ENCODE results near the gene CCNQ.

Gene CCNQ

GRCh38 chrX:153571534-153571908 is 27.4 kb downstream of the CCNQ start:
- no peak for DNase-seq

- peak; percentile 11 to 41 for DNase-seq
These were observed 29.5 kb downstream of the CCNQ start for GRCh38 chrX:153569475-153569874.

DNA sequence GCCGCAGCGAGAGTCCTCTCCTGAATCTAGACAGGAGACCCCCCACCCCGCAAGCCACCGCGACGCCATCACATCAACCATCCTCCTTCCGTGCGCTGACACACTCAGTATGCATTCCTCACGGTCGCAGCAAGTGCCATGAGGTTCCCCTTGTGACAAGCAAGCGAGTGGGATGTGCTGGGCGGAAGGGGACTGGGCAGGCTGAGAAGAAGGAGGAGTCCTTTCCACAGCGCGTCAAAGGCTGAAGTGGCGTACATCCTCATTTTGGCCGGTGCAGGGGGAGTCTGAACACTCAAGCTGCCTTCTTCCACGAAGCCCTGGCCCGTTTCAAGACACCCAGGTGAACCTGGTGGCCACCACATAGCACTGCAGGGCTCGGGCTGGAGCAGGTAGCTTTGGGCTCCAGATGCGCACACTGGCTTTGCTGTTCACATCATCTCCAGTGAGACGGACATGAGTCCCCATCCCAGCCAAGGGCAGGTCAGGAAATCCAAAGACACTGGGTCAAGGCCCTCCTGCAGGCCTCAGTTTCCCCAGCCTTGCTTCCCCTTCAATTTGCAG is 30.4 kb downstream of the CCNQ start:
- DNase-seq, result peak; percentile 15 to 55

DNA sequence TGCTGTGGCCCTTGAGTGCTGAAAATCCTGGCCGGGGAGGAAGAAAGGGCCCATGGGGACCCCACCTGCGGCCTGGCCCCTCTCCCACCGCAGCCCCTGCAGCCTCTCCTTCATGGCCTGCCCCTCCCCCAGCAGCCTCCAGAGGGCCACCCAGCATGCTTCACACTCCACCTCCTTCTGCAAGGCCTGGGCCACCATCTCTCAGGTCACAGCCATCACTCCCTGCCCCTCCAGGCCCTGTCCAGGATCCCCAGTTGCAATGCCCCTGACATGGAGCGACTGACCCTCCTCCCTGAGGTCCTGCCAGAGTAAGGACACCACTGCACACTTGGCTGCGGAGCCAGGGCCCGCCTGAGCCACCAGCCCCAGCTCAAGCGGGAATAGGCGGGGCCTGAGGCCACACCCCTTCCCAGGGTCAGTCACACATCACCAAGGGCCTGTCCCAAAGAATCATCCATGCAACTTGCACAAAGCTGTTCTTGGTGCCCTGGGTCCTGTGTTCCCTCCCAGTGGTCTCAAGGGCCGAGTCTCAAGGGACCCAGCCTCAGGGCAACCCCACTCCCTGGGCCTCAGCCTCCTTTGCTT is 32.9 kb downstream of the CCNQ start:
- DNase-seq, result no peak

GRCh38 chrX:153564047-153564606 is 34.8 kb downstream of the CCNQ start:
- no peak for DNase-seq

- no peak for DNase-seq
These were observed 36.4 kb downstream of the CCNQ start for GRCh38 chrX:153562546-153562945.

- DNase-seq, result no peak
These were observed 37.6 kb downstream of the CCNQ start for GRCh38 chrX:153561337-153561736.

DNA sequence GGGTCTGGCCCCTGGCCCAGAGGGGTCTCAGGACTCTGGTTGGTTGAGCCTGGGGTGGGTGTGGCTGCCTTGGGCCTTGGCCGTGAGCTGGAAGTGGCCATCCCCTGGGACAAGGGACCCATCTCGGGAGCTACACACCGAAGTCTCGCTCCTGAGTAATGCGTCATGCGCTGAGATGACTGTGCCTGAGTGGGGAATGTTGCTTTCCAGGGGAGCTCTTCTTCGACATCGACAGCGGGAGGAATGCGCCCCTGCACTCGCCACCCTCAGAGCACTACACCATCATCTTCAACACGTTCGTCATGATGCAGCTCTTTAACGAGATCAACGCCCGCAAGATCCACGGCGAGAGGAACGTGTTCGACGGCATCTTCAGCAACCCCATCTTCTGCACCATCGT is 38.5 kb downstream of the CCNQ start:
- DNase-seq, result no peak

DNA sequence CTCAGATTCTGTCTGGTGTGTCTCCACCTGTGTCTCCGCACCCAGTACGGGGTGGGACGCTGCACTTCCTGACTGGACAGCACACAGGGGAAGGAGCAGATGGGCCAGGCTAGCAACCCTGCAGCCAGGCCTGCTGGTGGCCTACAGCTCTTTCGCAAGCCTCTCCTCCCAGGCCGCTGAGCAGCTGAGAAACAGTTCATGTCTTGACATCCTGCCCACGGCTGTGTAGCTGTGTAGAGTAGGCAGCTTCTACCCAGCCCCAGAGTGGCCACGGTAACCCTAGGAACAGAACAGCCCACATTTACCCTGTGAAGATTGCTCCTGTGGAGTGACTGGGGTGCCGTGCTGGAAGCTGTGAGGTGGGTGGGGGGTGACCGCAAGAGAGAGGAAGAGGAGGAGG is 38.9 kb downstream of the CCNQ start:
- peak; percentile 43 to 82 for DNase-seq

DNA sequence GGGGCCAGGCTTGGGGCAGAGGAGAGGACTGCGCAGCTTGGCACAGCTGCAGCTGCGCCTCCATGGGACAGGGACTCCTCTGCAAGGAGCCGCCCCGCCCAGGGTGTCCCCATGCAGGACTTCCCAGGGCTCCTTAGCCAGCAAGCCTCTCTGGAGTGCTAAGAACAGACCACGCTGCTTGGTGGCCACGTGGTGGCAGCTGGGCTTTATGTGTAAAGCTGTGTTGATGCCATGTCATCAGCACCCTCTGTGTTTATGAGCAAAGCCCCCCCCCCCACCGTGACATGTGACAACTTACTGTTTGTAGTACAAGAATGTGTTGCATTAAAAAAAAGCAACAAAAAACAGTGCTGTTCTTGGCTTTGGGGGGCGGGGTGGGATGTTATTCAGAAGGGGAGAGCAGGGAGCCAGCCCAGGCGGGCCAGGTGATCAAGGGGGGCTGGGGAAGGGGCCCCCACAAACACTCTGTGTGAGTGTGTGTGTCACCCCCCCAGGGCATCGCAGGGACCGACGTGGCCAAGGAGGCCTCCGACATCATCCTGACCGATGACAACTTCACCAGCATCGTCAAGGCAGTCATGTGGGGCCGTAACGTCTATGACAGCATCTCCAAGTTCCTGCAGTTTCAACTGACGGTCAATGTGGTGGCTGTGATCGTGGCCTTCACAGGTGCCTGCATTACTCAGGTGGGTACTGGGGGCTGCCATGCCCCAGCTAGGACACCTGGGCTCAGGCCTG is 41.2 kb downstream of the CCNQ start:
- no peak for DNase-seq

GRCh38 chrX:153556767-153557166 is 42.2 kb downstream of the CCNQ start:
- no peak for DNase-seq

DNA sequence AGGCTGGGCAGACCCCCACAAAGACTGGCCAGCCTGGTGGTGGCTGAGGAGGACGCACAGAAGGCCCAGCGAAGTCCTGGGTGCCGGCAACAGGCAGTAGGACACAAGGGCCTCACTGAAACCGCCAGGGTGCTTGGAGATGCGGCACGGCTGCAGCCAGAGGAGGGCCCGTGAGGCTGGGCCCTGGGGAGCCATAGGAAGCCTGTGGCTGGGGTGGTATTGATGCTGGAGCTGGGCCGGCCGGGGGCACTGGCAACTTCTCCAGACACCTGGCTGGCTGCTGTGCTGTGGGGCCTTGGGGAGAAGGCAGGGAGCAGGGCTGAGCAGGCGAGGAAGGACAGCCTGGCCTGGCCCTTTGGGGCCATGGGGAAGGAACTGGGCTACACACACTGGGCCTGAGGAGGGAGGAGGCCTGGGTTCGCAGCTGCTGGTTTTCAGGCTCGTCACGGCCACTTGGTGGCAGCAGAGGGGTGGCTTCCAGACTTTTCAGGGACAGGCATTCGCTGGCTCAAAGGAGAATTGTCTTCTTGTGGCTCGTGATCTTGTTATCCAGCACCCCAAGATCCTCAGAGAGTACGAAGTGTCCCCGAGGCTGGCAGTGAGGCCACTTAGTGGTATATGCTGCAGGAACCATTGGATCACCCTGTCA is 44.3 kb downstream of the CCNQ start:
- DNase-seq, result peak; percentile 30 to 68

- no peak for DNase-seq
These were observed 47.8 kb downstream of the CCNQ start for GRCh38 chrX:153551135-153551534.

- DNase-seq, result no peak
These were observed 49.1 kb downstream of the CCNQ start for GRCh38 chrX:153549807-153550206.

GRCh38 chrX:153549231-153549630 is 49.7 kb downstream of the CCNQ start:
- no peak for DNase-seq

DNA sequence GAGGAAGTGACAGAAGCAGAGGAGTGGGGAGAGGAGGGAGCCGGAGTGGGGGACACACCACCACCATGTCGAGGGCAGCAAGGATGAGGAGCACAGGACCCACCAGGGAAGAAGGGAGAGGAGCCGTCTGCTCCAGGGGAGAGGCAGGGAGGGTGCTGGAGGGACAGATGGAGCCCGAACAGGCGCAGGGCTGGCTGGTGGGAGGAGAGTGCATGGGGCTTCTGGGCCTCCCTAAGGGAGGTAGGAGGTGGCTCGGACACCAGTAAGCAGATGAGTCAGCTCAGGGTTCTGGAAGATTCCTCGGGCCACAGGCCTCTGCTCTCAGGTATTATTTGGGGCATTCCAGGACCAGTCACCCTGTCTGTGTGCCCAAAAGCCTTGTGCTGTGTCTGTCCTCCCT is 51.7 kb downstream of the CCNQ start:
- no peak for DNase-seq

DNA sequence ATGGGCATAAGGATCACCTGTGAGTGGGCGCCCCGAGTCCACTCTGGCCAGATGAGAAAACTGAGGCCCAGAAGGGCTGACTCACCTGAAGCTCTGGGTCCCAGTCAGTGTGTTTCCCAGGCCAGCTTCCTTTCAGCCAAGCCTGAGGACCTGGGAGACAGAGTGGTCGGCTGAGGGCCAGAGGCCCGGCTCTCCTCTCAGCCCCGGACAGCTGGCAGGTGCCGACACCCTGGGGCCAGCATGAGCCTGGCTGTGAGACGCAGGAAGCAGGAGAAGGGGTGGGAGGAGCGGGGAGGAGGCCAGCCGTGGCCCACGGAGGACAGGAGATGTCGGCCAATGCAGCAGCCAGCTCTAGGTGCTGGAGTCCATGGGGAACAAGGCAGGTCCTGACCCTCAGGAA is 52.6 kb downstream of the CCNQ start:
- DNase-seq, result no peak

DNA sequence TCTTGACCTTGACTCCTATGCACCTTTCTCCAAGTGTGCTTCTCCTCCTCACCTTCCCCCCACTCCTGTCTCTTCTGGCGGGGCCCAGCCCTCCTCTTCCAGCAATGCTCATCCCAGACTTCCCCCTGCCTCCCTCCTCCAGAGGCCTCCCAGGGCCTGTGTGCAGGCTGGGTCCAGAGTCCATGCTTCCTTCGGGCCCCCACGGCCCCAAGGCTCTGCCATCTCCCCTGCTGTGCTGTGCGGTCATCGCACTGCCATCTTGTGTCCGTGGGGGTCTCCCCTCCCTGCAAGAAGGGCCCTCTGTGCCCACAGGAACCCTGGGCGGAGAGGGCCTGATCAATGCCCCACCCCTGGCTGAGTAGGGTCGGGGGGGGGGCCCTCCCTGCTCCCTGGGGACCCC is 54.2 kb downstream of the CCNQ start:
- DNase-seq, result no peak

GRCh38 chrX:153539979-153540358 is 59.0 kb downstream of the CCNQ start:
- no peak for DNase-seq

DNA sequence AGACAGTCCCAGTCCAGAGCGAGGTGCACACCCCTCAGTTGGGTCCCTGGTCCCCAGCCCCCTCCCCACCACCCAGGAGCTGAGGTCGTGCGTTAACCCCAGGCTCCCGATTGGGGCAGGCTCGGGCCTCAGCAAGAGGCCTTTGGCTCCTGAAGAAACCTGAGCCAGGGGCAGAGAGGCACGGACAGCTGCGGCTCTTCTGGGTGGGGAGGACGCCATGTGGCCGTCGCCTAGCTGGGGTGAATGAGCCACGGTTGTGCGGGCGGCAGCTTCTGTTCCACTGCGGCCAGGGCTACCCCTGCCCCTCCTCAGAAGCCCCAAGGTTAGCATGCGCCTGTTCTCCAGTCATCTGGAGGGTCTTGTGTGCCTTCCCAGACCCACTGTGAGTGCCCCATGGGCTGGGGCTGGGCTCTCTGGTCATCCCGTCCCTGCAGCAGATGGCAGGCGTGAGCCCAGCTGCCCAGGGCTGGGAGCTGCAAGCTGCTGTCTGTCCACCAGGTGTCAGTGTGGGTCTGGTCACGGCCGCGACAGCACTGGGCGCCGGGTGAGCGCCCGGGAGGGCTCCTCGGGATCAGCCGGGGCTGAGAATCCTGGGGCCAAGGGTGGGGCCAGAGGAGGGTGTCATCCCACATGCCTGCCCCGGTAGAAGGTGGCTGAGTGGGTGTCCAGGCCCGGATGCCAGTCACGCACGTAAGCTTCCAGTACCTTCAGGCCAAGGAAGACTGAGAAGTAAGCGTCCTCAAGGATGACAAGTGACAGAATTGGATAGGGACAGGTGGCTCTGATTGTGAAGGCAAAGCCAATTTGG is 59.6 kb downstream of the CCNQ start:
- peak; percentile 40 to 68 for DNase-seq

DNA sequence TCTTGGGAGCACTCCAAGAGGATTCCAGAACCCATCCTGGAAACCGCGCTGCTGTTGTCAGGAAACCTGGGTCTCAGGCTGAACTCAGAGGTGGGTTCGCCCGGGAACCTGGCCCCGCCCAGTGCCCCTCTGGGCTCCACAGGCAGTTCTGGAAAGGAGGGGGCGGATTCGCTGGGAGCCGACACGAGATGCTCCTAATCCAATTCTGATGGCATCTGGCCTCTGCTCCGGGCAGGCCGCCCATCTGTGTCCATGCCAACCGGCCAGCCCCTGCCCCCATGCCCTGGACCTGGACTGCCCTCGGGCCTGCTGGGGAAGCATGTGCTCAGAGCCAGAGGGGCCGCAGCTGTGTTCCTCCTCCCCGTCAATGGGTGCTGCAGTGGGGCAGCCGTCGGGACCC is 60.5 kb downstream of the CCNQ start:
- DNase-seq, result no peak
